Gastroesophageal sphincter (tissue), 3 donors: Measurements from ENCODE around the gene CACNA1C.

Experiments used
- POLR2AphosphoS5 ChIP-seq: sonication (generic); formaldehyde crosslinking; IDR thresholded peaks from one replicate; pipeline ENCODE4 v1.6.1; 2017; ENCODE audit warnings: antibody characterized with exemption
- TF ChIP-seq, protein P1 (sequence below), 4 experiments: fragments of 200-600 bp in 2 of 4; fragments of 450-650 bp in 2 of 4; sonication (generic) in 1 of 4; IDR thresholded peaks; one replicate each; pipeline ENCODE4 v1.5.1; 2017 to 2019; ENCODE audit warnings: antibody characterized with exemption in 4 of 4, mild to moderate bottlenecking in 2 of 4, moderate library complexity in 2 of 4

GRCh38 chr12:2267703-2268470 is 215.1 kb downstream of the CACNA1C start:
- TF ChIP-seq, protein P1, sequence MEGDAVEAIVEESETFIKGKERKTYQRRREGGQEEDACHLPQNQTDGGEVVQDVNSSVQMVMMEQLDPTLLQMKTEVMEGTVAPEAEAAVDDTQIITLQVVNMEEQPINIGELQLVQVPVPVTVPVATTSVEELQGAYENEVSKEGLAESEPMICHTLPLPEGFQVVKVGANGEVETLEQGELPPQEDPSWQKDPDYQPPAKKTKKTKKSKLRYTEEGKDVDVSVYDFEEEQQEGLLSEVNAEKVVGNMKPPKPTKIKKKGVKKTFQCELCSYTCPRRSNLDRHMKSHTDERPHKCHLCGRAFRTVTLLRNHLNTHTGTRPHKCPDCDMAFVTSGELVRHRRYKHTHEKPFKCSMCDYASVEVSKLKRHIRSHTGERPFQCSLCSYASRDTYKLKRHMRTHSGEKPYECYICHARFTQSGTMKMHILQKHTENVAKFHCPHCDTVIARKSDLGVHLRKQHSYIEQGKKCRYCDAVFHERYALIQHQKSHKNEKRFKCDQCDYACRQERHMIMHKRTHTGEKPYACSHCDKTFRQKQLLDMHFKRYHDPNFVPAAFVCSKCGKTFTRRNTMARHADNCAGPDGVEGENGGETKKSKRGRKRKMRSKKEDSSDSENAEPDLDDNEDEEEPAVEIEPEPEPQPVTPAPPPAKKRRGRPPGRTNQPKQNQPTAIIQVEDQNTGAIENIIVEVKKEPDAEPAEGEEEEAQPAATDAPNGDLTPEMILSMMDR (IDR thresholded peaks at IDR 0.05): peak in 1 of 4 experiments; percentile 14
- peak; percentile 92 for TF ChIP-seq POLR2AphosphoS5
